HepG2 (cell line): ENCODE measurements around the gene TMEM170B. TPM values are rescaled to one million over a fixed set of nuclear protein-coding genes. Genes with fewer than 3 reads are reported as not detected.
A peak's percentile ranks its signal among the peaks of the same experiment; 100 is the strongest.

Source experiments
- ATAC-seq: fragments of 200-7000 bp; cut with Tn5 transposase; 3 replicates; pipeline ENCODE4 v1.9.1; 2020; ENCODE audit warnings: mild to moderate bottlenecking, moderate library complexity
- BruUV-seq: library from RNA; stranded (reverse); fragments of 400-500 nt; replicated peaks from 2 replicates; lab custom pipeline; 2021; lab: Mats Ljungman, UMichigan
- CTCF ChIA-PET: fragments of 300-600 bp; formaldehyde crosslinking; extraction: SDS; loops from one replicate; lab custom pipeline; 2021; ENCODE audit warnings: low total read pairs, inconsistent platforms, low intra/inter-chr PET ratio; lab: Yijun Ruan, JAX
- POLR2A ChIA-PET: fragments of 350-600 bp; sonication (Branson Sonifier 250); formaldehyde crosslinking; loops from one replicate; lab custom pipeline; 2020; ENCODE audit warnings: antibody characterized with exemption, inconsistent platforms; lab: Yijun Ruan, JAX
- DNase-seq: peaks from one replicate; pipeline ENCODE4 v3.0.0-alpha.2; 2015; ENCODE audit warnings: low spot score
- FAIRE-seq: peaks from 3 replicates; lab custom pipeline; 2011; peaks lifted over from hg19 to GRCh38; lab: Jason Lieb, UNC
- H2AFZ ChIP-seq: one replicate; pipeline ENCODE4 v1.6.1; 2011; ENCODE audit warnings: low read length, inconsistent platforms
- H3K27ac ChIP-seq: fragments of 300-600 bp; 3 replicates; pipeline ENCODE4 v1.8.0; 2011; ENCODE audit warnings: mixed run types, mild to moderate bottlenecking, mixed read lengths, low read length, inconsistent platforms; ENCODE audit not compliant: insufficient read depth; ENCODE audit errors: extremely low read length
- H3K27me3 ChIP-seq, 2 experiments: fragments of 200-600 bp in 1 of 2; 2 replicates in 1 of 2; 3 replicates in 1 of 2; pipeline versions ENCODE4 v1.6.0 to v1.8.0; 2011; ENCODE audit warnings: low read length in 2 of 2, mild to moderate bottlenecking in 2 of 2, moderate library complexity in 2 of 2, inconsistent platforms in 1 of 2; ENCODE audit not compliant: insufficient read depth in 2 of 2, control insufficient read depth in 1 of 2
- H3K36me3 ChIP-seq, 2 experiments: fragments of 200-600 bp in 1 of 2; replicated peaks in 1 of 2; 2 replicates in 1 of 2; 3 replicates in 1 of 2; pipeline versions ENCODE4 v1.5.1 to v1.8.0; 2011; ENCODE audit warnings: low read length in 2 of 2, inconsistent platforms in 1 of 2; ENCODE audit not compliant: insufficient read depth in 2 of 2, control insufficient read depth in 1 of 2
- H3K4me1 ChIP-seq: 2 replicates; pipeline ENCODE4 v1.5.1; 2012; ENCODE audit warnings: low read length, inconsistent platforms; ENCODE audit not compliant: insufficient read depth
- H3K4me2 ChIP-seq: 2 replicates; pipeline ENCODE4 v1.6.0; 2011; ENCODE audit warnings: low read depth, low read length, inconsistent platforms
- H3K4me3 ChIP-seq, 3 experiments: fragments of 200-600 bp in 1 of 3; sonication (generic), shearing (Covaris generic) in 1 of 3; replicated peaks in 1 of 3; 2 replicates each; pipeline ENCODE4 v1.5.1; 2011 to 2016; ENCODE audit warnings: low read length in 3 of 3, inconsistent platforms in 2 of 3, low read depth in 2 of 3, mild to moderate bottlenecking in 2 of 3, control low read depth in 1 of 3, mixed read lengths in 1 of 3; ENCODE audit not compliant: insufficient read depth in 1 of 3
- H3K79me2 ChIP-seq: one replicate; pipeline ENCODE4 v1.6.1; 2011; ENCODE audit warnings: low read length, inconsistent platforms; ENCODE audit not compliant: insufficient read depth
- H3K9ac ChIP-seq: 2 replicates; pipeline ENCODE4 v1.6.0; 2011; ENCODE audit warnings: mild to moderate bottlenecking, low read depth, low read length, inconsistent platforms; ENCODE audit not compliant: insufficient read depth
- H3K9me3 ChIP-seq: 2 replicates; pipeline ENCODE4 v1.5.1; 2012; ENCODE audit warnings: mild to moderate bottlenecking, low read length
- H4K20me1 ChIP-seq: 2 replicates; pipeline ENCODE4 v1.6.0; 2011; ENCODE audit warnings: inconsistent platforms, mild to moderate bottlenecking, low read length, moderate library complexity; ENCODE audit not compliant: insufficient read depth
- ATF6 ChIP-seq: sonication (generic); formaldehyde crosslinking; conservative IDR thresholded peaks from 2 replicates; pipeline ENCODE4 v1.4.0; 2020; ENCODE audit warnings: missing genetic modification reagents
- SOX6 ChIP-seq, 2 experiments: fragments of 450-650 bp in 1 of 2; sonication (generic) in 1 of 2; formaldehyde crosslinking in 1 of 2; IDR thresholded peaks; 2 replicates each; pipeline versions ENCODE4 v1.4.0 to v1.6.1; 2017 to 2020; ENCODE audit warnings: antibody characterized with exemption in 1 of 2, mild to moderate bottlenecking in 1 of 2, missing genetic modification reagents in 1 of 2
- THAP9 ChIP-seq: sonication (generic); formaldehyde crosslinking; IDR thresholded peaks from 2 replicates; pipeline ENCODE4; 2020; ENCODE audit warnings: missing genetic modification reagents, mild to moderate bottlenecking, borderline replicate concordance
- ZNF17 ChIP-seq: sonication (generic); formaldehyde crosslinking; IDR thresholded peaks from 2 replicates; pipeline ENCODE4 v1.5.0; 2020; ENCODE audit warnings: mild to moderate bottlenecking, missing genetic modification reagents
- ZNF768 ChIP-seq: sonication (generic); formaldehyde crosslinking; IDR thresholded peaks from 2 replicates; pipeline ENCODE4 v1.4.0; 2020; ENCODE audit warnings: missing genetic modification reagents
- ZNF792 ChIP-seq: IDR thresholded peaks from 2 replicates; pipeline ENCODE4 v1.6.1; 2016
- ZSCAN30 ChIP-seq: sonication (generic); formaldehyde crosslinking; IDR thresholded peaks from 2 replicates; pipeline ENCODE4 v1.5.0; 2020; ENCODE audit warnings: mild to moderate bottlenecking, missing genetic modification reagents
- WGBS: methylation state at CpG from one replicate; pipeline ENCODE4 v1.1.6; 2017; ENCODE audit warnings: low lambda C conversion rate; 5-methylcytosine and 5-hydroxymethylcytosine counted together
- in situ Hi-C: cut with HindIII; loops from 2 replicates; pipeline ENCODE4 v1.10.0; 2017; ENCODE audit warnings: low pct_unique_long_range_greater_than_20kb; ENCODE audit not compliant: extremely low pct_ligation_motif_present
- intact Hi-C: fragments of 100-400 bp; cut with micrococcal nuclease; formaldehyde crosslinking; loops from one replicate; pipeline ENCODE4 v1.10.0; 2022; ENCODE audit not compliant: unreplicated experiment
- polyA plus RNA-seq, 8 experiments: library from polyadenylated mRNA; depleted of rRNA in 3 of 8; stranded (reverse) in 7 of 8; unstranded in 1 of 8; fragments of >200 nt; fragmentation: Illumina TruSeq in 4 of 8; extraction: Trizol in 4 of 8; gene quantifications; 2 replicates each; pipeline versions ENCODE4 v1.2.1 to v1.2.3, GENCODE V29; 2011 to 2016; ENCODE audit warnings: low read depth in 4 of 8, missing spikeins in 1 of 8, mixed read lengths in 1 of 8; ENCODE audit not compliant: insufficient read depth in 1 of 8
- total RNA-seq, 5 experiments: library from RNA; depleted of rRNA; stranded (reverse); fragments of >200 nt; fragmentation: Illumina TruSeq; extraction: Trizol; gene quantifications; 2 replicates each; pipeline ENCODE4 v1.2.3, GENCODE V29; 2016; ENCODE audit warnings: low read depth in 1 of 5
- TF ChIP-seq, protein P1 (sequence below): sonication (generic); formaldehyde crosslinking; IDR thresholded peaks from 2 replicates; pipeline ENCODE4 v1.8.0; 2022; ENCODE audit warnings: mild to moderate bottlenecking, missing genetic modification reagents, moderate library complexity
- TF ChIP-seq, protein P2 (sequence below): sonication (generic); formaldehyde crosslinking; IDR thresholded peaks from 2 replicates; pipeline ENCODE4 v1.5.1; 2020; ENCODE audit warnings: missing genetic modification reagents, mild to moderate bottlenecking, borderline replicate concordance

The TMEM170B gene
- total and polyA plus RNA-seq, 2 of the 13 experiments (the other 11 are each of a cell fraction or from before 2014, with no cell fraction given): 3.3 to 9.4 TPM

DNA sequence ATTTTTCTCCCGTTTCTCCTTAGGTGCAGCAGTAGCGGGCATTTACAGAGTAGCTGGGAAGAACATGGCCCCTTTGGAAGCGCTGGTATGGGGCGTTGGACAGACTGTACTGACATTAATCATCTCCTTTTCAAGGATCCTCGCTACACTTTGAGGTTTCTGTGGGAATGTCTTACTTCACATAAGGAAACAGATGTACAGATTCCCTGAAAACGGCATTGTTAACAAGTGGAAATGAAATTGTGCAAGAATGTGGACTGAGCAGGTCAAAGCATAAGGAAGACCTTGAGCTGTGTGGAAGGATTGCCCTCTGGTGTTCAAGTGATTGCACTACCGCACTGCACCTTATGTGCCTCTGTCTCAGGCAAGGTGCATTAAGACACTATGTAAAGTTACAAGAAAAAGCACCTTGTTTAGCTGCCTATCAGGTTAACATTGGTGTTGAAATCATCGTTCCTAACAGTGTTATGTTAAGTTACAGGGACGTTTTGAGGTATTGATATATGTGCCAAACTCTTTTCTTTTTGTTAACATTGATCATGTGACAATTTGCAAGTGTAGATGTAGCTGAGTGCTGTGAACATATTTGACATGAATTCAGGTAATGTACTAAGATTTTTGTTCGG lies 38.0 kb downstream of the TMEM170B start:
- intact Hi-C loops (loop anchor here (1.0 to 10.0 kb wide), 7 partner anchors 79 to 624 kb away; partner anchors contain the start of genes NEDD9 and SMIM13), in situ Hi-C loops (loop anchor here (5.0 kb wide), 1 partner anchor 623 kb away; no protein-coding TSS in a partner anchor)
- Histone ChIP-seq H3K79me2 (no peaks in the 10 kb centered on the region), H3K9me3 (no peaks in the 10 kb centered on the region), H2AFZ (no peak overlapping the region), H3K4me3 (no peak overlapping the region), H4K20me1 (no peaks in the 10 kb centered on the region; the same call in 1 of the 2 replicates), H3K27me3 (no peaks in the 10 kb centered on the region), H3K27ac (no peak overlapping the region), H3K9ac (no peak overlapping the region), H3K4me2 (peak overlapping the region; percentile 34), H3K4me1 (peaks cover 6% of the 10 kb centered on the region), H3K36me3 (no peaks in the 10 kb centered on the region; a peak in 1 of 5 replicates)
- WGBS: 46% methylated on average over 10 of the region's 10 CpGs
- ATAC-seq (peak; percentile 100), DNase-seq (peak; percentile 82), FAIRE-seq (peak; percentile 83)
- ChIA-PET POLR2A (no interaction called here), CTCF (interaction anchor here (0.7 to 2.5 kb wide), 7 partner anchors 79 to 624 kb away, joined by 3 to 13 read pairs (median 7); partner anchors contain the start of genes ELOVL2 and SMIM13)
- no TSS peak for BruUV-seq
- TF ChIP-seq, protein P1, sequence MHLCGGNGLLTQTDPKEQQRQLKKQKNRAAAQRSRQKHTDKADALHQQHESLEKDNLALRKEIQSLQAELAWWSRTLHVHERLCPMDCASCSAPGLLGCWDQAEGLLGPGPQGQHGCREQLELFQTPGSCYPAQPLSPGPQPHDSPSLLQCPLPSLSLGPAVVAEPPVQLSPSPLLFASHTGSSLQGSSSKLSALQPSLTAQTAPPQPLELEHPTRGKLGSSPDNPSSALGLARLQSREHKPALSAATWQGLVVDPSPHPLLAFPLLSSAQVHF (CRISPR knock-in tag): no peak
- TF ChIP-seq ZNF768 (no peak), SOX6 (IDR thresholded peaks at IDR 0.05) (no peak), SOX6 (CRISPR knock-in tag; IDR thresholded peaks at IDR 0.05) (peak; percentile 68), ZSCAN30 (CRISPR knock-in tag) (no peak), THAP9 (CRISPR knock-in tag) (no peak), ZNF792 (CRISPR knock-in tag) (peak; percentile 69), ZNF17 (no peak), ATF6 (CRISPR knock-in tag) (no peak)
- TF ChIP-seq, protein P2, sequence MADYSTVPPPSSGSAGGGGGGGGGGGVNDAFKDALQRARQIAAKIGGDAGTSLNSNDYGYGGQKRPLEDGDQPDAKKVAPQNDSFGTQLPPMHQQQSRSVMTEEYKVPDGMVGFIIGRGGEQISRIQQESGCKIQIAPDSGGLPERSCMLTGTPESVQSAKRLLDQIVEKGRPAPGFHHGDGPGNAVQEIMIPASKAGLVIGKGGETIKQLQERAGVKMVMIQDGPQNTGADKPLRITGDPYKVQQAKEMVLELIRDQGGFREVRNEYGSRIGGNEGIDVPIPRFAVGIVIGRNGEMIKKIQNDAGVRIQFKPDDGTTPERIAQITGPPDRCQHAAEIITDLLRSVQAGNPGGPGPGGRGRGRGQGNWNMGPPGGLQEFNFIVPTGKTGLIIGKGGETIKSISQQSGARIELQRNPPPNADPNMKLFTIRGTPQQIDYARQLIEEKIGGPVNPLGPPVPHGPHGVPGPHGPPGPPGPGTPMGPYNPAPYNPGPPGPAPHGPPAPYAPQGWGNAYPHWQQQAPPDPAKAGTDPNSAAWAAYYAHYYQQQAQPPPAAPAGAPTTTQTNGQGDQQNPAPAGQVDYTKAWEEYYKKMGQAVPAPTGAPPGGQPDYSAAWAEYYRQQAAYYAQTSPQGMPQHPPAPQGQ (CRISPR knock-in tag): no peak
